Vagina (tissue), 2 donors: ENCODE measurements around the gene SPSB2. TPM values are rescaled to one million over a fixed set of nuclear protein-coding genes. Genes with fewer than 3 reads are reported as not detected.

Experiments used
- DNase-seq, 2 donors: peaks; one replicate each; pipeline ENCODE4 v3.0.0-alpha.2; 2017; ENCODE audit errors: extremely low spot score in 2 of 2
- H3K27ac ChIP-seq: fragments of 200-600 bp; sonication (generic); one replicate; pipeline ENCODE4 v1.5.1; 2019
- H3K27me3 ChIP-seq: fragments of 200-600 bp; sonication (generic); one replicate; pipeline ENCODE4 v1.5.1; 2019
- H3K36me3 ChIP-seq, 2 donors: fragments of 200-600 bp; sonication (generic); one replicate each; pipeline ENCODE4 v1.5.1; 2017 to 2019
- H3K4me1 ChIP-seq: fragments of 200-600 bp; sonication (generic); one replicate; pipeline ENCODE4 v1.5.1; 2019
- H3K4me3 ChIP-seq, 2 donors: fragments of 200-600 bp; sonication (generic); 1 replicate in 1 of 2; 2 replicates in 1 of 2; pipeline ENCODE4 v1.5.1; 2016 to 2019
- H3K9me3 ChIP-seq: fragments of 200-600 bp; sonication (generic); one replicate; pipeline ENCODE4 v1.5.1; 2019
- CTCF ChIP-seq, 3 experiments: fragments of 450-650 bp in 2 of 3; fragments of 200-600 bp in 1 of 3; sonication (generic) in 1 of 3; IDR thresholded peaks; one replicate each; pipeline ENCODE4 v1.5.1; 2017 to 2019; ENCODE audit warnings: antibody characterized with exemption in 3 of 3, mild to moderate bottlenecking in 2 of 3, moderate library complexity in 2 of 3
- POLR2A ChIP-seq, 2 donors: fragments of 450-650 bp; IDR thresholded peaks; one replicate each; pipeline ENCODE4 v1.6.1; 2017; ENCODE audit warnings: antibody characterized with exemption in 2 of 2, mild to moderate bottlenecking in 2 of 2, moderate library complexity in 2 of 2
- POLR2AphosphoS5 ChIP-seq, 2 donors: sonication (generic); formaldehyde crosslinking; IDR thresholded peaks; one replicate each; pipeline ENCODE4 v1.9.0; 2017; ENCODE audit warnings: antibody characterized with exemption in 2 of 2, mild to moderate bottlenecking in 2 of 2, low read depth in 1 of 2; ENCODE audit not compliant: insufficient read depth in 1 of 2
- intact Hi-C: fragments of 100-400 bp; cut with DNase I; formaldehyde crosslinking; loops from one replicate; pipeline ENCODE4 v1.15.1; 2023
- total RNA-seq: library from RNA; depleted of rRNA; stranded (reverse); fragments of >200 nt; gene quantifications from one replicate; pipeline ENCODE4 v1.2.3, GENCODE V29; 2016

The SPSB2 gene
- total RNA-seq, 1 donor from 2014 or later: 3.2 TPM

- Histone ChIP-seq H3K4me1 (peaks cover 23% of the 10 kb centered on the region), H3K27me3 (no peaks in the 10 kb centered on the region), H3K9me3 (no peaks in the 10 kb centered on the region), H3K4me3 (no peak overlapping the region), H3K27ac (no peak overlapping the region), H3K36me3 (peaks cover 0 to 13% of the 10 kb centered on the region in 2 donors)
- intact Hi-C loops: no loop called here
- DNase-seq: no peak
- TF ChIP-seq POLR2AphosphoS5 (IDR thresholded peaks at IDR 0.05; ENCODE audit: insufficient read depth in 1 of 2, low read depth in 1 of 2) (no peak), POLR2A (IDR thresholded peaks at IDR 0.05) (no peak), CTCF (IDR thresholded peaks at IDR 0.05) (no peak)
Observed at GRCh38 chr12:6832125-6832524, 41.0 kb downstream of the SPSB2 start.

DNA sequence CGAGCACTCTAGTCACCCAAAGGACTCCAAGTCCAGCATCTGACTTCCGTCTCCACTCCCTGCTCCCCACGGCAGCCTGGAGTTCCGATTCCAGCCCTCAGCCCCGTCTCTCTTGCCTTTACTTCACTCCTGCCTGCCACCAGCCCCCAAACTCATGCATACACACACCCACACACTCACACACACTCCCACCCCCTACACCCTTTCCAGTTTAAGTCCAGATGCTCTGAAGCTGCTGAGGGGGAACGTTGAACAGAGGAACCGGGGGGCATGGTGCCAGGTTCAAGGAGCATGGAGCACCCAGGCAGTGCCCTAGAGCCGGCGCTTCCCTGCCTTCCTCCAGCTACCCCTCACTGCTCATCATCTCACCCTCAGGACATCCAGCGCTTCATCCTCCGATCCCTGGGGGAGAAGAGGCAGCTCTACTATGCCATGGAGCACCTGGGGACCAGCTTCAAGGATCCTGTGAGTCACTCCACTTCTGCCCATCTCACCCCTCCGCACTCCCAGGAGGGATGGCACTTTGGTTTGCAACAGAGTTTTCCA, 41.6 kb downstream of the SPSB2 start:
- no peak for TF ChIP-seq POLR2A (IDR thresholded peaks at IDR 0.05)
- TF ChIP-seq POLR2AphosphoS5 (IDR thresholded peaks at IDR 0.05; ENCODE audit: insufficient read depth in 1 of 2, low read depth in 1 of 2): no peak
- no peak for TF ChIP-seq CTCF (IDR thresholded peaks at IDR 0.05)
- no peak overlapping the region for H3K4me3 ChIP-seq
- H3K27ac ChIP-seq: no peak overlapping the region
- DNase-seq: no peak
- H3K27me3 ChIP-seq: no peaks in the 10 kb centered on the region
- peaks cover 29% of the 10 kb centered on the region for H3K4me1 ChIP-seq
- intact Hi-C loops: no loop called here
- peaks cover 0 to 9% of the 10 kb centered on the region in 2 donors for H3K36me3 ChIP-seq
- no peaks in the 10 kb centered on the region for H3K9me3 ChIP-seq

DNA sequence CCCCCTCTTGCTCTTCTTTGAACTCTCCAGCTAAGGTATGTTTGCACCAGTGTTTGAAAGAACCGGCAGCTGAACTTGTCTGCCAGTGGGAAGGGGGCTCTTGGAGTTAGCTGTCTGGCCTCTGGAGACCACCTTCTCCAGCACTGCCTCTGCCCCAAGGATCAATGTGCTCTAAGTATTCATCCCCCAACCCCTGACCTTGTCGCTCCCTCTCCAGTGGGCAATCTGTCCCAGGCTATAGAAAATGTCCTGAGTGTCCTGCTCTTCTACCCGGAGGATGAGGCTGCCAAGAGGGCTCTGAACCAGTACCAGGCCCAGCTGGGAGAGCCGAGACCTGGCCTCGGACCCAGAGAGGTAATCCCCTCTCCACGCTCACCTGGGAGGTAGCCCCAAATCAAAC, 42.1 kb downstream of the SPSB2 start:
- Histone ChIP-seq H3K4me1 (peaks cover 29% of the 10 kb centered on the region), H3K9me3 (no peaks in the 10 kb centered on the region), H3K27me3 (no peaks in the 10 kb centered on the region), H3K36me3 (peaks cover 0 to 9% of the 10 kb centered on the region in 2 donors), H3K4me3 (no peak overlapping the region), H3K27ac (no peak overlapping the region)
- TF ChIP-seq CTCF (IDR thresholded peaks at IDR 0.05) (no peak), POLR2A (IDR thresholded peaks at IDR 0.05) (no peak), POLR2AphosphoS5 (IDR thresholded peaks at IDR 0.05; ENCODE audit: insufficient read depth in 1 of 2, low read depth in 1 of 2) (no peak)
- intact Hi-C loops: no loop called here
- DNase-seq: no peak

- peak overlapping the region in 1 of 2 donors; percentile 90 for H3K4me3 ChIP-seq
- peaks cover 0 to 9% of the 10 kb centered on the region in 2 donors for H3K36me3 ChIP-seq
- no peaks in the 10 kb centered on the region for H3K27me3 ChIP-seq
- no peak overlapping the region for H3K27ac ChIP-seq
- no peak for TF ChIP-seq POLR2AphosphoS5 (IDR thresholded peaks at IDR 0.05; ENCODE audit: insufficient read depth in 1 of 2, low read depth in 1 of 2)
- TF ChIP-seq CTCF (IDR thresholded peaks at IDR 0.05): no peak
- TF ChIP-seq POLR2A (IDR thresholded peaks at IDR 0.05): no peak
- H3K4me1 ChIP-seq: peaks cover 35% of the 10 kb centered on the region
- DNase-seq: no peak
- intact Hi-C loops: no loop called here
- no peaks in the 10 kb centered on the region for H3K9me3 ChIP-seq
Observed at GRCh38 chr12:6830286-6830890, 42.7 kb downstream of the SPSB2 start.

GRCh38 chr12:6829536-6830220, 43.4 kb downstream of the SPSB2 start:
- Histone ChIP-seq H3K4me1 (peaks cover 42% of the 10 kb centered on the region), H3K27ac (peak overlapping the region; percentile 92), H3K27me3 (no peaks in the 10 kb centered on the region)

More at GRCh38 chr12:6829536-6830220, 43.4 kb downstream of the SPSB2 start:
- H3K9me3 ChIP-seq: no peaks in the 10 kb centered on the region
- DNase-seq: no peak
- intact Hi-C loops: loop anchor here (5.0 kb wide), 3 partner anchors 62 to 212 kb away; partner anchors contain the start of genes MLF2 and PTMS
- H3K4me3 ChIP-seq: peak overlapping the region; percentile 90
- H3K36me3 ChIP-seq: peaks cover 0 to 9% of the 10 kb centered on the region in 2 donors
- no peak for TF ChIP-seq POLR2AphosphoS5 (IDR thresholded peaks at IDR 0.05; ENCODE audit: insufficient read depth in 1 of 2, low read depth in 1 of 2)
- no peak for TF ChIP-seq POLR2A (IDR thresholded peaks at IDR 0.05)
- TF ChIP-seq CTCF (IDR thresholded peaks at IDR 0.05): no peak
